Measurements from ENCODE around the gene RIGI.
"Not testable (repeated sequence)": the region's sequence is repeated elsewhere in the genome, so short reads cannot be mapped to it uniquely, and the experiment has no call there.

Gene RIGI

DNA sequence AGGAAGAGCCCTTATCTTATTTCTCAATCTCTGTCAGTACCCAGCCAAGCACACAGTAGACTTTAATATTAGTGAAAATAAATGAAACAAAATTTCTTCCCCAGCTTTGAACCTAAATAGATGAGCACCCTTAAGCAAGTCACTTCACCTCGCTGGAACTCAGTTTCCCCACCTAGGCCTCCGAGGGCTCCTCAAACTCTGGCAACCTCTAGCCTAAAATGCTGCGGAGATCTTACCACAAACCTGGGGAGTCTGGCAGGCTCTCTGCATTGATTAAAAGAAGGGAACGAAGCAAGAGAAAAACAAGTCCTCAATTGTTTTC is 326 bp downstream of the RIGI start:
- DNase-seq = no peak

DNA sequence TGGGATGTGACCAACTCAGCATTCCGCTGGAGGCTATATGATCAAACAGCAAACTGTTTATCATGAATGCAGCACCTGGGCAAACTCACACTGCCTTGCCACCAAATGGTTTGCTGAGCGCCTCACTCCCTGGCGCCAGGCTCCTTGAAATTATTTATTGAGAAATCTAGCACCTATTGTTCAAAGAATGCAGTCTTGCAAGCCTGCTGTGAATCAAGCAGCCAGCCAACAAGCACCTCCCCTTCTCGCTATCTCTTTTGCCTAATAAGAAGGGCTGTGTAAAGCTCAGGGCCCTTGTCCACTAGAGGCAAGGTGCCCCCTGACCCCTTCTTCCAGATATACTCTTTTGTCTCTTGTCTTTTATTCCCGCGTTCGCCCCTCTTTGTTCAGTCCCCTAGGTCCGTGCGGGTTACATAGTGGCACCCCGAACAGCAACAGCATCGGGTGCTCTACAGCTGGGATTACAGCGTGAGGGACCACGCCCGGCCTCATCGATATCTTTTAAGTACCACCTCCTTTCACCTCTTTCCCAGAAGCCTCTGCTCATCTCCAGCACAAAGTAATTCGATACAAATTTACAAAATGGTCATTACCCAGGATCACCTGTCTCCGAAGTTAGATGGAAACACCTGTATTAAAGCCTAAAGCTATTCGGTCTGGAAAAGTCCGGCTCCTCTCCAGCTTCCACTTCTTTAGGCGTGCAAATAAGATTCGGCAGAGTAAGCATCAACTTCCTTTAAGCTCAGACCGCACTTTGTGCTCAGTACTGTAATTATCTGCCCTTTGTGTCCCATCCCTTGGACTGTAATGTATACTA is 896 bp downstream of the RIGI start:
- peak; percentile 42 for DNase-seq

DNA sequence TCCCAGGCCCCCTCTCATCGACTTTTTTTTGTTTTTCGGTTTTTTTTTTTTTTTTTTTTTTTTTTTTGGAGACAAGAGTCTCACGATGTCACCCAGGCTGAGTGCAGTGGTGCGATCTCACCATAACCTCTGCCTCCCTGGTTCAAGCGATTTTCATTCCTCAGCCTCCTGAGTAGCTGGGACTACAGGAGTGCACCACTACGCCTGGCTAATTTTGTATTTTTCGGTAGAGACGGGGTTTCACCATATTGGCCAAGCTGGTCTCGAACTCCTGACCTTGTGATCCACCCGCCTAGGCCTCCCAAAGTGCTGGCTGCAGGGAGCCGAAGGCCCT is 1.5 kb downstream of the RIGI start:
- not testable (repeated sequence) for DNase-seq

DNA sequence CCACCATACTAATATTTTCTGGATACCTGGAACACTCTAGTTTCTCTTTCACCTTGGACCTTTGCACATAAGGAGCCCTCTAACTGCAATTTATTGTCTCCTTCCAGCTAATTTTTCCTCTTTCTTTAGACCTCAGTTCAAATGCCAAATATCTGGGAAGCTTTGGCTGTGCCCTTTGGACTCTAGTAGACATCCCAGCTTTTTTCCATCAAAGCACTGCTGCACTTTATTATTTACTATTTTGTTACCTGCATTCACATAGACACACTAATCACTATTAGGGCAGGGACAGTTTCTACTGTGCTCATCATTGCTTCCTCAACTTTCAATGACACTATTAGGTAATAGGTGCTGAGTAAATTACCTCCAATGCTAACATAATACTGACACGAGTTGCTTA is 2.1 kb downstream of the RIGI start:
- DNase-seq = no peak

DNA sequence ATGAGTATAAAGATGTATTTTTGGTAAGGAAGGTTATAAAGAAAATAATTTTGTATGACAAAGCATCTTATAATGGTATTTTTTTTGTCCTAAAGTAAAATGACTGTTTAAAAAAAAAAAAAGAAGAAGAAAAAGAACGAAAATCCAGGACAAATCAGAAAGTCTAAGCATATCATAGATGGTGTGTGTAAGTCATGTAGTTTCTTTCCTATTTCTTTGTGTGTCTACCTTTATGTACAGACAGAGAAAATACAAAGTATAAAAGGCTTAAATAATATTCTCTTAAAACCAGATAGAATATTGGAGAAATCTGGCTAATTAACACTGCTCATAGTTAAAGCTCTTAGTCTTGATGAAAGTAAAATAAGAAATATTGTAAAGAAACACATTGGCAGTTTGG is 7.7 kb downstream of the RIGI start:
- DNase-seq = no peak

DNA sequence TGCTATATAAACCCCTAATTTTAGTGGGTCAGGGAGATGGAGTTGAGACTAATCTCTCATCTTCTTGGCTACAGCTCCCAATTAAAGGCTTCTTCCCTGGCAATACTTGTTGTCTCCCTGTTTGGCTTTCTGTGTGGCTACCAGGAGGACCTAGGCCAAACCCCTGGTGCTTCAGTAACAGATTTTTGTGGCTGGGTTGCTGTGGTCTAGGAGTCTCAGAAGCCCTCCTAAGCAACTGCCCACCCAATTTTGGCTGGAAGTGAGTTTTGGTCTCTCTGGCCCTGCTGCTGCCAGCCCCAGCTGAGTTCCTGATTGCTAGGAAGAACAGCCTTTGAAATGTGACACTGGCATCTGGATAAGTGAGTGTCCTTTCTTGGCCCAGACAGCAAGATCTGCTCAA is 9.8 kb downstream of the RIGI start:
- no peak for DNase-seq

DNA sequence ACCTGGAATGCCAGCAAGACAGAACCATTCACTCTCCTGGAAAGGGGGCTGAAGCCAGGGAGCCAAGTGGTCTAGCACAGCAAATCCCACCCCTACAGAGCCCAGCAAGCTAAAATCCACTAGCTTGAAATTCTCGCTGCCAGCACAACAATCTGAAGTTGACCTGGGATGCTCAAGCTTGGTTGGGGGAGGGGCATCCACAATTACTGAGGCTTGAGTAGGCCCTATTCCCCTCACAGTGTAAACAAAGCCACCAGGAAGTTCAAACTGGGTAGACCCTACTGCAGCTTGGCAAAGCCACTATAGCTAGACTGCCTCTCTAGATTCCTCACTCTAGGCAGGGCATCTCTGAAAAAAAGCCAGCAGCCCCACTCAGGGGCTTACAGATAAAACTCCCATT is 17.3 kb downstream of the RIGI start:
- no peak for DNase-seq

DNA sequence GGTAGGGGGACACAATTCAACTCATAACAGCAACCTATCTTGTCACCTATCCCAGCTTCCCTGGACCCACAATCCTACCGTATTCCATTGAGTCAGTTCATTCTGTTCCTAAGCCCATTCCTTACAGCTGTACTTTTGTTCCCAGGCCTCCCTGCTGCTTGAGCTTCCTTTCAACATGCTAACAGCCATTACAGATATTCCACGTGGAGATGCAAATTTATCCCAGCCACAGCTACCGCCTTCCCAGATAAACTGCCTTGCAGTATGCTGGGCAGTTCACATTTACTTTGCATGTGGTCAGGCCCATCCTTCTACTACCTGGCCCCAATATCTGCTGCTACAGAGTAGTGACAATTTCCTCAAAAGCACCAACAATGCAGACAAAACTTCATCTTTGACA is 23.0 kb downstream of the RIGI start:
- no peak for DNase-seq

DNA sequence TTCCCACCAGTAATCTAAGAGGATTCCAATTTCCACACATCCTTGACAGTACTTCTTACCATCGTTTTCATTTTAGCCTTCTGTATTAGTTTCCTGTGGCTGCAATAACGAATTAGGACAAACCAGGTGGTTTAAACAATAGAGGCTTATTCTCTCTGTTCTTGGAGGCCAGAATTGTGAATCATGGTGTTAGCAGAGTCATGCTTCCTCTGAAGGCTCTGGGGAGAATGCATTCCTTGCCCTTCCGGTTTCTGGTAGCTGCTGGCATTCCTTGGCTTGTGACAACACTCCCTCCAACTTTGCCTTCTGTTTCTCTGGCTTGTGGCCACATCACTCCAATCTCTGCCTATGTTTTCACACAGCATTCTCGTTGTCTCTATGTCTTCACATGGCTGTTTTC is 23.5 kb downstream of the RIGI start:
- no peak for DNase-seq

DNA sequence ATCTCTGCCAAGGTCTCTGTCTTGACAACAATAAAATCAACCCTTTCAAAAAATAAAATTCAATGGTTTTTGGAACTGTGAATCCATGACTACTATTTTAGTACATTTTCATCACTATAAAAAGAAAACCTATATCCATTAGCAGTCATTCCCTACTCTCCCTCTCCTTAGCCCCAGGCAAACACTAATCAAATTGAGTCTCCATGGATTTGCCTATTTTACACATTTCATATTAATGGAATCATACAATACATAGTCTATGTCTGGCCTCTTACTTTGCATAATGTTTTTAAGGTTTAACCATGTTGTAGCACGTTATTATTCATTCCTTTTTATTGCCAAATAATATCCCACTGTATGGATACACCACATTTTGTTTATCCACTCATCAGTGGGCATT is 24.1 kb downstream of the RIGI start:
- no peak for DNase-seq

DNA sequence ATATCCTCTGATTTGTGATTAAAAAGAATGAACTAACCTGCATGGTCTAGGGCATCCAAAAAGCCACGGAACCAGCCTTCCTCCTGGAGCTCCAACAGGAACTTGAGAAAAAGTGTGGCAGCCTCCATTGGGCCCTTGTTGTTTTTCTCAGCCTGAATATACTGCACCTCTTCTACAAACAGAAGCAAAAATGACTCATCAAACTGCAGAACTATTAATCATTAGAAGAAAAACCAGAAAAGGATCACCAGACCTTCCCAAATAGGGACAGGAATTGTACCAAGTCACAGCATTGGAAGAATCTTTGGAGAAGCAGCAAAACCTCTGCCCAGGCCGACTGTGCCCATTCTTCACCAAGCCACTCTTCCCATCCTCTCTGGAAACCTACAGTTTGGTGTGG is 25.2 kb downstream of the RIGI start:
- no peak for DNase-seq

DNA sequence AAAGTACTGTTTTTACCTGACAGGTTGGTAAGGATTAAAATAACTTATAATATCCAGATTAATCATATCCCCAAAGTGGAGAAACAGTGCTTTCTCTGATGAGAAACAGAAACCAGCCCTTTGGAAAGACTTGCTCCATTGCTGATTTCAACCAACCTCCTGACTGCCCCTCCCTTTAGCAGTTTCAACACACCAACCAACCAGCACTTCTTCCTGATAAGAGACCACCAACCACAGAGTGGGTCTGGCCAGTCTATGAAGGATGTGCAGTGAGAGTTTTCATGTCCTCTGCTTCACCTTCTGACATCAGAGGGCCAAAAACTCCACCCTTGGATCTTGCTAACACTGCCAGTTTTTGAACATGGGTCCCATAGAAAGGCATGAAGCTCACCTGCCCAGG is 28.1 kb downstream of the RIGI start:
- no peak for DNase-seq

DNA sequence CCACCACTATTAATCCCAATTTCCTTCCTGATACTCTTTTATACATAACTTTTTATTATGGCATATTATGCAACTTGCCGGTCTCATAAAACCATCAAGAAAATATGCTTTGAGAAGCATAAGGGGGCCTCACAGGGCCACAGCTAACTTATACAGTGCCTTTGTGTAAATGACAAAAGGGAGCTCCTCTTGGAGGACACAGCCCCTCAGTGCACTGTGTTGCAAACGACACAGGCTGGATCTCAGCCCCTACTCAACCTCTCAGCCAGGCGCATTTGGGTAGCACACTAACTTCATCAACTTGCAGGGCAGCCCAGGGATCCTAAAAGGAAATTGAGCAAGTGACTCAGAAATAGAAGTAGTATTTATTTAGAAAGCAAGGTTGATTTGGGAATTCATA is 35.4 kb downstream of the RIGI start:
- no peak for DNase-seq

DNA sequence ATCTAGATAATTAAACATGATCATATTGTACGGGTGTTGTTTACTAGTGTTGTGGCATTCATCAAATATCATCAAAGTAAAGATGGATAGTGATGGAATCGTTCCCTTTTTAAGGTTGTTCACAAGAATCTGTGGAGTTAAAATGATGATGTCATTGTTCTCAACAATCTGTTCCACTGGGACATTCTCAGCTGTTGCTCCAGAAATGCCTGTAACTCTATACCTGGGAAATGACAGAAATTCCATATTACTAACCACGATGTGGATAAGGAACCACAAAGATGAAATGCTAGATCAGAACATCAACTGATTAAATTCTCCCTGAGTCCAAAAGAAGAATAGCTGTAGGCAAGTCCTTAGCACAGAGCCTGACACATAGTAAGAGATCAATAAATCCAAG is 38.0 kb downstream of the RIGI start:
- no peak for DNase-seq

DNA sequence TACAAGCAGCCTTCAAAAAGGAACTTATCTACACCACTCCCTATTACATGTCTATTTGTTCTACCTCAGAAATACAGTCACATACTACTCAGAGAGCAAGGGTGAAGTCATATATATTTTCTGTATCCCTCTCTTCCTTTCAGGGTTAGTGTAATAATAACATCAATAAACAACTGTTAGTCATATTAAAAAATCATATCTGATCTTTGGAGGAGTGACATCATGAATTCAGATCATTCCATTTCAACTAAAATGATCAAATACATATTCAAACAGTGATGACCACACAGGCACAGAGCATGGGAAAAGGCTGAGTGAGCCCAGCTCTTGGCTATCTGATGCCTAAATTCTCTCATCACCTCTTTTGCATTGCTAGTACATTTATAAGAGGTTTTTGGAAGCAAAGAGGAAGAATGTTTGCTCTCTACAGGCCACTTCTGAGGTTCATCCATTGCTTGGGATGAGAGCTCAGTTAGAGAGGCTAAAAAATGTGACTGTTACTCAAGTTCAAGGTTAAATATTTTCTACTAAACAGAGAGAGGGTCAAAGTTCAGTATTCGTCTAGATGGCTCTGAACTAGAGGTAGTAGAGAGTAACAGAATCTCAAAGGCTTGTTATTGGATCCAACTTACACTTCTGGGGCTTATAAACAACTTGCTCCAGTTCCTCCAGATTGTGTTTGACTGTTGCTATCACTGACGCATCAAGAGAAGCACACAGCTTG is 39.0 kb downstream of the RIGI start:
- no peak for DNase-seq

DNA sequence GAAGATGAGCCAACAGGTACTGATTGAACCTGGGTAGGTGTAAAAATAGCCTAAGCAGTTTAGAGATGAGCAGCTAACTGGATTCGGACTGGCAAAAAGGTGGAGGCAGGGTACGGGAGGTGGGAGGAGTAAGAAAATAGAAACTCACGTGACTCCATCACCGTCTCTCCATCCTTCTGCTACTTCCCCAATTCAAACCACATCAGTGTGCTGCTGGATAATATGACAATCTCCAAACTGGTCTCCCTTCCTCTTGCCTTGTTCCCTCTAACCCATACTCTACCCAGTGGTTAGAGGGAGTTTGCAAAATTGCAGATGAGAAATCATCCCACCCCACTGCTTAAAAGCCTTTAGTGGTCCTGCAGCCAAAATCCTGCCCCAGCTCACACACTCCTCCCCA is 42.7 kb downstream of the RIGI start:
- DNase-seq = no peak

Data from COR-L47 (cell line).